H9 (cell line): ENCODE results near the gene APBA2. TPM values are rescaled to one million over a fixed set of nuclear protein-coding genes. Genes with fewer than 3 reads are reported as not detected.

ENCODE experiments used
- DNase-seq: peaks from one replicate; pipeline ENCODE4 v3.0.0-alpha.2; 2017
- H2AFZ ChIP-seq: one replicate; pipeline ENCODE4 v1.6.1; 2013; ENCODE audit warnings: mild to moderate bottlenecking, low read length, control low read depth, moderate library complexity
- H2AK5ac ChIP-seq: 2 replicates; pipeline ENCODE4 v1.6.1; 2013; ENCODE audit warnings: low read length, control low read depth, mixed read lengths; ENCODE audit not compliant: insufficient read length
- H2BK120ac ChIP-seq: one replicate; pipeline ENCODE4 v1.6.1; 2013; ENCODE audit warnings: low read depth, mild to moderate bottlenecking, low read length, control low read depth, inconsistent platforms; ENCODE audit not compliant: poor library complexity, severe bottlenecking
- H2BK12ac ChIP-seq: 2 replicates; pipeline ENCODE4 v1.6.1; 2013; ENCODE audit warnings: low read length, control low read depth, mixed read lengths, low read depth; ENCODE audit not compliant: insufficient read length
- H2BK15ac ChIP-seq: 2 replicates; pipeline ENCODE4 v1.6.1; 2013; ENCODE audit warnings: low read depth, low read length, control low read depth
- H2BK20ac ChIP-seq: one replicate; pipeline ENCODE4 v1.6.1; 2013; ENCODE audit warnings: low read depth, mild to moderate bottlenecking, low read length, control low read depth, inconsistent platforms; ENCODE audit not compliant: poor library complexity, severe bottlenecking
- H2BK5ac ChIP-seq: 2 replicates; pipeline ENCODE4 v1.6.1; 2013; ENCODE audit warnings: low read length, control low read depth, mixed read lengths; ENCODE audit not compliant: insufficient read length
- H3K14ac ChIP-seq: 2 replicates; pipeline ENCODE4 v1.6.1; 2013; ENCODE audit warnings: low read length, control low read depth; ENCODE audit not compliant: insufficient read depth
- H3K18ac ChIP-seq: 2 replicates; pipeline ENCODE4 v1.6.1; 2013; ENCODE audit warnings: low read depth, mild to moderate bottlenecking, mixed read lengths, low read length, control low read depth; ENCODE audit not compliant: insufficient read length
- H3K23ac ChIP-seq: 2 replicates; pipeline ENCODE4 v1.6.1; 2013; ENCODE audit warnings: low read length, control low read depth, mixed read lengths, low read depth; ENCODE audit not compliant: insufficient read length
- H3K23me2 ChIP-seq: 2 replicates; pipeline ENCODE4 v1.6.1; 2013; ENCODE audit warnings: low read depth, mild to moderate bottlenecking, mixed read lengths, low read length, control low read depth; ENCODE audit not compliant: insufficient read length, poor library complexity, severe bottlenecking
- H3K27ac ChIP-seq: 2 replicates; pipeline ENCODE4 v1.5.1; 2013; ENCODE audit warnings: low read length, control low read depth, mixed read lengths, low read depth; ENCODE audit not compliant: insufficient read length
- H3K27me3 ChIP-seq: 2 replicates; pipeline ENCODE4 v1.6.1; 2013; ENCODE audit warnings: low read length, control low read depth, inconsistent platforms; ENCODE audit not compliant: insufficient read depth
- H3K4ac ChIP-seq: 2 replicates; pipeline ENCODE4 v1.6.1; 2013; ENCODE audit warnings: low read depth, mild to moderate bottlenecking, control low read depth, inconsistent platforms, low read length, moderate library complexity
- H3K4me1 ChIP-seq: 2 replicates; pipeline ENCODE4 v1.6.1; 2013; ENCODE audit warnings: low read length, control low read depth, inconsistent platforms; ENCODE audit not compliant: insufficient read depth
- H3K4me2 ChIP-seq: 2 replicates; pipeline ENCODE4 v1.6.1; 2013; ENCODE audit warnings: low read length, control low read depth, mixed read lengths; ENCODE audit not compliant: insufficient read length, insufficient read depth
- H3K56ac ChIP-seq: 2 replicates; pipeline ENCODE4 v1.6.1; 2013; ENCODE audit warnings: low read depth, mild to moderate bottlenecking, mixed read lengths, low read length, control low read depth; ENCODE audit not compliant: insufficient read length
- H3K79me1 ChIP-seq: 2 replicates; pipeline ENCODE4 v1.6.1; 2013; ENCODE audit warnings: low read depth, mild to moderate bottlenecking, moderate library complexity, low read length, control low read depth, inconsistent platforms; ENCODE audit not compliant: insufficient read depth, poor library complexity, severe bottlenecking
- H3K79me2 ChIP-seq: 2 replicates; pipeline ENCODE4 v1.6.1; 2013; ENCODE audit warnings: low read length, control low read depth, inconsistent platforms; ENCODE audit not compliant: insufficient read depth
- H3K9ac ChIP-seq: 2 replicates; pipeline ENCODE4 v1.6.1; 2013; ENCODE audit warnings: low read length, control low read depth, mixed read lengths; ENCODE audit not compliant: insufficient read length; ENCODE audit errors: extremely low read depth
- H3K9me3 ChIP-seq: one replicate; pipeline ENCODE4 v1.6.1; 2013; ENCODE audit warnings: low read depth, low read length, inconsistent platforms; ENCODE audit not compliant: control insufficient read depth
- H3T11ph ChIP-seq: one replicate; pipeline ENCODE4 v1.6.1; 2013; ENCODE audit warnings: mild to moderate bottlenecking, low read length, control low read depth, inconsistent platforms
- H4K20me1 ChIP-seq: one replicate; pipeline ENCODE4 v1.6.1; 2013; ENCODE audit not compliant: control insufficient read depth, insufficient read length, insufficient read depth
- H4K5ac ChIP-seq: 2 replicates; pipeline ENCODE4 v1.6.1; 2013; ENCODE audit warnings: low read depth, mild to moderate bottlenecking, mixed read lengths, low read length, control low read depth; ENCODE audit not compliant: insufficient read length
- H4K8ac ChIP-seq: replicated peaks from 2 replicates; pipeline ENCODE4 v1.6.1; 2013; ENCODE audit warnings: low read length, control low read depth, mixed read lengths, low read depth; ENCODE audit not compliant: insufficient read length
- H4K91ac ChIP-seq: 2 replicates; pipeline ENCODE4 v1.6.1; 2013; ENCODE audit warnings: low read depth, mild to moderate bottlenecking, moderate library complexity, mixed read lengths, low read length, control low read depth; ENCODE audit not compliant: insufficient read length
- H3K27ac Mint-ChIP-seq, 3 experiments: 2 replicates in 2 of 3; 3 replicates in 1 of 3; pipeline ENCODE4 v1.8.0; 2020 to 2021; ENCODE audit warnings: mixed read lengths in 3 of 3, mild to moderate bottlenecking in 1 of 3, moderate library complexity in 1 of 3
- H3K27me3 Mint-ChIP-seq: 2 replicates; pipeline ENCODE4 v1.8.0; 2021; ENCODE audit warnings: low read depth, mild to moderate bottlenecking, moderate library complexity, mixed read lengths
- H3K36me3 Mint-ChIP-seq, 3 experiments: 2 replicates in 2 of 3; 3 replicates in 1 of 3; pipeline ENCODE4 v1.8.0; 2020 to 2021; ENCODE audit warnings: low read depth in 3 of 3, mixed read lengths in 3 of 3; ENCODE audit not compliant: insufficient read depth in 1 of 3
- H3K4me1 Mint-ChIP-seq, 2 experiments: 2 replicates each; pipeline ENCODE4 v1.8.0; 2020; ENCODE audit warnings: mixed read lengths in 2 of 2
- H3K4me3 Mint-ChIP-seq, 2 experiments: 2 replicates in 1 of 2; 3 replicates in 1 of 2; pipeline ENCODE4 v1.8.0; 2020 to 2021; ENCODE audit warnings: mild to moderate bottlenecking in 2 of 2, mixed read lengths in 2 of 2, moderate library complexity in 1 of 2
- H3K9me3 Mint-ChIP-seq, 2 experiments: 2 replicates in 1 of 2; 3 replicates in 1 of 2; pipeline ENCODE4 v1.8.0; 2020; ENCODE audit warnings: mild to moderate bottlenecking in 2 of 2, mixed read lengths in 2 of 2, moderate library complexity in 1 of 2
- CTCF ChIP-seq: fragments of 200-600 bp; sonication (generic); conservative IDR thresholded peaks from 3 replicates; pipeline ENCODE4 v1.8.0; 2021; ENCODE audit warnings: antibody characterized with exemption, mild to moderate bottlenecking
- WGBS: extraction: QIAGEN DNeasy Blood & Tissue Kit; methylation state at CpG from one replicate; pipeline ENCODE4 v1.1.7; 2013; ENCODE audit warnings: missing lambda C conversion rate, low lambda C conversion rate, mixed read lengths; ENCODE audit not compliant: insufficient read length; ENCODE audit errors: extremely low coverage; 5-methylcytosine and 5-hydroxymethylcytosine counted together
- total RNA-seq: library from RNA; stranded (reverse); gene quantifications from 2 replicates; pipeline ENCODE4 v1.2.1, GENCODE V29; 2021

The APBA2 gene
- total RNA-seq, 1 experiment from 2014 or later: 14.3 TPM

- Histone ChIP-seq H2BK20ac (no peak overlapping the region), H3K23ac (no peak overlapping the region), H3K56ac (no peak overlapping the region), H3K4ac (no peak overlapping the region), H3T11ph (no peak overlapping the region), H4K8ac (no peak overlapping the region), H3K27me3 (no peaks in the 10 kb centered on the region), H2BK15ac (no peak overlapping the region), H3K27ac (no peak overlapping the region), H2BK12ac (no peak overlapping the region), H3K23me2 (no peaks in the 10 kb centered on the region), H3K14ac (no peak overlapping the region), H3K4me2 (no peak overlapping the region), H3K9ac (no peak overlapping the region), H4K5ac (no peak overlapping the region), H3K4me1 (peaks cover 4% of the 10 kb centered on the region; the same call in 1 of the 2 replicates), H3K79me2 (no peaks in the 10 kb centered on the region), H2AFZ (no peak overlapping the region), H4K91ac (no peak overlapping the region), H3K9me3 (no peaks in the 10 kb centered on the region), H3K18ac (no peak overlapping the region), H2AK5ac (no peak overlapping the region), H3K79me1 (no peaks in the 10 kb centered on the region), H2BK5ac (no peak overlapping the region), H4K20me1 (no peaks in the 10 kb centered on the region), H2BK120ac (no peak overlapping the region)
- DNase-seq: no peak
- H3K27me3 Mint-ChIP-seq: peaks cover 2% of the 10 kb centered on the region; the same call in 1 of the 2 replicates
- H3K36me3 Mint-ChIP-seq: peaks cover 0 to 4% (median 0%) of the 10 kb centered on the region in 3 experiments; a peak in 1 of 7 replicates
- TF ChIP-seq CTCF: no peak
- peak overlapping the region in 1 of 3 experiments; percentile 91; a peak in 3 of 7 replicates for H3K27ac Mint-ChIP-seq
- no CpG with 5 or more reads among the region's 10 CpGs for WGBS
- H3K9me3 Mint-ChIP-seq: no peaks in the 10 kb centered on the region; a peak in 1 of 5 replicates
- peaks cover 31 to 43% of the 10 kb centered on the region in 2 experiments for H3K4me1 Mint-ChIP-seq
- H3K4me3 Mint-ChIP-seq: no peak overlapping the region
These were observed 213.5 kb downstream of the APBA2 start for GRCh38 chr15:29099131-29099880.
